Measurements from ENCODE around the gene BCL2L12. TPM values are rescaled to one million over a fixed set of nuclear protein-coding genes. Genes with fewer than 3 reads are reported as not detected.

The BCL2L12 gene
- total RNA-seq, 2 donors from 2014 or later = 2.5 to 3.0 TPM

- no peak for DNase-seq (ENCODE audit: low spot score)
- Histone ChIP-seq H3K4me3 (no peak overlapping the region), H3K27me3 (replicated peaks; ENCODE audit: insufficient read depth) (no peaks in the 10 kb centered on the region), H3K9me3 (no peaks in the 10 kb centered on the region), H3K36me3 (peaks cover 71% of the 10 kb centered on the region), H3K27ac (no peak overlapping the region), H3K4me1 (ENCODE audit: control insufficient read depth in 1 of 2, low read depth in 2 of 2) (no peaks in the 10 kb centered on the region)
- TF ChIP-seq CTCF (IDR thresholded peaks at IDR 0.05) = no peak
- ATAC-seq (ENCODE audit: insufficient number of reproducible peaks, low FRiP score, low read depth) = no peak
Measured at GRCh38 chr19:49652551-49653465, 12.9 kb upstream of the BCL2L12 start.

GRCh38 chr19:49653466-49653806, 12.3 kb upstream of the BCL2L12 start:
- TF ChIP-seq CTCF (IDR thresholded peaks at IDR 0.05) = no peak
- Histone ChIP-seq H3K36me3 (peaks cover 76% of the 10 kb centered on the region), H3K4me1 (ENCODE audit: control insufficient read depth in 1 of 2, low read depth in 2 of 2) (no peaks in the 10 kb centered on the region), H3K27me3 (replicated peaks; ENCODE audit: insufficient read depth) (no peaks in the 10 kb centered on the region), H3K27ac (no peak overlapping the region), H3K9me3 (no peaks in the 10 kb centered on the region), H3K4me3 (no peak overlapping the region)
- ATAC-seq (ENCODE audit: insufficient number of reproducible peaks, low FRiP score, low read depth) = no peak
- DNase-seq (ENCODE audit: low spot score) = no peak

GRCh38 chr19:49654581-49654980, 11.2 kb upstream of the BCL2L12 start:
- Histone ChIP-seq H3K36me3 (peaks cover 81% of the 10 kb centered on the region), H3K9me3 (no peaks in the 10 kb centered on the region), H3K27ac (no peak overlapping the region), H3K4me1 (ENCODE audit: control insufficient read depth in 1 of 2, low read depth in 2 of 2) (no peaks in the 10 kb centered on the region), H3K27me3 (replicated peaks; ENCODE audit: insufficient read depth) (no peaks in the 10 kb centered on the region), H3K4me3 (no peak overlapping the region)
- ATAC-seq (ENCODE audit: insufficient number of reproducible peaks, low FRiP score, low read depth) (no peak), DNase-seq (ENCODE audit: low spot score) (no peak)
- no peak for TF ChIP-seq CTCF (IDR thresholded peaks at IDR 0.05)

GRCh38 chr19:49655570-49656455, 9.9 kb upstream of the BCL2L12 start:
- Histone ChIP-seq H3K27ac (no peak overlapping the region), H3K4me3 (no peak overlapping the region), H3K27me3 (replicated peaks; ENCODE audit: insufficient read depth) (no peaks in the 10 kb centered on the region), H3K9me3 (no peaks in the 10 kb centered on the region), H3K4me1 (ENCODE audit: control insufficient read depth in 1 of 2, low read depth in 2 of 2) (no peaks in the 10 kb centered on the region), H3K36me3 (peaks cover 78% of the 10 kb centered on the region)
- TF ChIP-seq CTCF (IDR thresholded peaks at IDR 0.05) = no peak
- DNase-seq (ENCODE audit: low spot score) = no peak
- ATAC-seq (ENCODE audit: insufficient number of reproducible peaks, low FRiP score, low read depth) = no peak

- no peak overlapping the region for H3K27ac ChIP-seq
- H3K4me3 ChIP-seq = no peak overlapping the region
- H3K4me1 ChIP-seq (ENCODE audit: control insufficient read depth in 1 of 2, low read depth in 2 of 2) = no peaks in the 10 kb centered on the region
- DNase-seq (ENCODE audit: low spot score) = no peak
- no peaks in the 10 kb centered on the region for H3K9me3 ChIP-seq
- ATAC-seq (ENCODE audit: insufficient number of reproducible peaks, low FRiP score, low read depth) = no peak
- TF ChIP-seq CTCF (IDR thresholded peaks at IDR 0.05) = no peak
- H3K36me3 ChIP-seq = peaks cover 72% of the 10 kb centered on the region
- no peaks in the 10 kb centered on the region for H3K27me3 ChIP-seq (replicated peaks; ENCODE audit: insufficient read depth)
Measured at GRCh38 chr19:49656456-49657109, 9.2 kb upstream of the BCL2L12 start.

All from thoracic aorta (tissue), 2 donors.